NB4 (cell line): Measurements from ENCODE around the gene HCFC2.
"Not testable (repeated sequence)": the region's sequence is repeated elsewhere in the genome, so short reads cannot be mapped to it uniquely, and the experiment has no call there.

Source experiments
- DNase-seq: peaks from one replicate; pipeline ENCODE4 v3.0.0; 2010; ENCODE audit warnings: low read depth
- H3K4me3 ChIP-seq: one replicate; pipeline ENCODE4 v1.5.1; 2011; ENCODE audit warnings: mild to moderate bottlenecking, low read depth, low read length, moderate library complexity
- CTCF ChIP-seq: IDR thresholded peaks from one replicate; pipeline ENCODE4 v1.5.1; 2012; ENCODE audit warnings: low read depth, low read length
- MAX ChIP-seq: IDR thresholded peaks from 2 replicates; pipeline ENCODE4 v1.6.1; 2011; ENCODE audit warnings: low read depth, low read length
- MYC ChIP-seq: IDR thresholded peaks from 2 replicates; pipeline ENCODE4 v1.6.1; 2011; ENCODE audit warnings: low read depth, low read length
- POLR2A ChIP-seq: IDR thresholded peaks from 2 replicates; pipeline ENCODE4 v1.6.1; 2011; ENCODE audit warnings: mild to moderate bottlenecking; ENCODE audit not compliant: insufficient read length; ENCODE audit errors: extremely low read depth

The HCFC2 gene

GRCh38 chr12:104026841-104027599, 37.3 kb upstream of the HCFC2 start:
- no peak overlapping the region for H3K4me3 ChIP-seq
- TF ChIP-seq MAX (no peak), POLR2A (no peak), CTCF (no peak), MYC (no peak)
- no peak for DNase-seq

DNA sequence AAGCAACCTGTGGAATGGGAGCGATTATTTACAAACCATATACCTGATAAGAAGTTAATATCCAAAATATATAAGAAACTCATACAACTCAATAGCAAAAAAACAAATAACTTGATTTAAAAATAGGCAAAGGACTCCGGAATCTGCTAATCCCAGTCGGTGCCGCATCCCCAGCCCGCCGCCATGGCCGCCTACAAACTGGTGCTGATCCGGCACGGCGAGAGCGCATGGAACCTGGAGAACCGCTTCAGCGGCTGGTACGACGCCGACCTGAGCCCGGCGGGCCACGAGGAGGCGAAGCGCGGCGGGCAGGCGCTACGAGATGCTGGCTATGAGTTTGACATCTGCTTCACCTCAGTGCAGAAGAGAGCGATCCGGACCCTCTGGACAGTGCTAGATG, 33.7 kb upstream of the HCFC2 start:
- not testable (repeated sequence) for DNase-seq, H3K4me3 ChIP-seq

- not testable (repeated sequence) for H3K4me3 ChIP-seq, DNase-seq
These were observed 28.2 kb upstream of the HCFC2 start for GRCh38 chr12:104036143-104036542.

DNA sequence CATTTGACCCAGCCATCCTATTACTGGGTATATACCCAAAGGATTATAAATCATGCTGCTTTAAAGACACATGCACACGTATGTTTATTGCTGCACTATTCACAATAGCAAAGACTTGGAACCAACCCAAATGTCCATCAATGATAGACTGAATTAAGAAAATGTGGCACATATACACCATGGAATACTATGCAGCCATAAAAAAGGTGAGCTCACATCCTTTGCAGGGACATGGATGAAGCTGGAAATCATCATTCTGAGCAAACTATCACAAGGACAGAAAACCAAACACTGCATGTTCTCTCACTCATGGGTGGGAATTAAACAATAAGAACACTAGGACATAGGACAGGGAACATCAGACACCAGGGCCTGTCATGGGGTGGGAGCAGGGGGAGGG, 24.6 kb upstream of the HCFC2 start:
- DNase-seq, H3K4me3 ChIP-seq: not testable (repeated sequence)

DNA sequence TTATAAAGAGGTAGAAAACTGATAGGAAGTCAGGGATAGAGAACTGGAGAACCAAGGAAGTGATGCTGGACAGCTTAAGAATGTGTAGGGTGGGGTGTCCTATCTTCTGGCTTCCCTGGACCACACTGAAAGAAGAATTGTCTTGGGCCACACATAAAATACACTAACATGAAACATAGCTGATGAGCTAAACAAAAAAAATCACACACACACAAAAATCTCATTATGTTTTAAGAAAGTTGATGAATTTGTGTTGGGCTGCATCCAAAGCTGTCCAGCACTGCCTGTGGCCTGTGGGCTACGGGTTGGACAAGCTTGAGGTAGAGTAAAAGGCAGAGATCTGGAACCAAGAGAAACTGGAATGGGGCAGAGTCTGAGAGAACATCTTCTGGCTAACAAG, 21.8 kb upstream of the HCFC2 start:
- H3K4me3 ChIP-seq = no peak overlapping the region
- TF ChIP-seq CTCF = no peak
- TF ChIP-seq POLR2A = no peak
- TF ChIP-seq MYC = no peak
- TF ChIP-seq MAX = no peak
- no peak for DNase-seq

- no peak for TF ChIP-seq MYC
- H3K4me3 ChIP-seq = no peak overlapping the region
- DNase-seq = no peak
These were observed 20.2 kb upstream of the HCFC2 start for GRCh38 chr12:104044158-104044557.

DNA sequence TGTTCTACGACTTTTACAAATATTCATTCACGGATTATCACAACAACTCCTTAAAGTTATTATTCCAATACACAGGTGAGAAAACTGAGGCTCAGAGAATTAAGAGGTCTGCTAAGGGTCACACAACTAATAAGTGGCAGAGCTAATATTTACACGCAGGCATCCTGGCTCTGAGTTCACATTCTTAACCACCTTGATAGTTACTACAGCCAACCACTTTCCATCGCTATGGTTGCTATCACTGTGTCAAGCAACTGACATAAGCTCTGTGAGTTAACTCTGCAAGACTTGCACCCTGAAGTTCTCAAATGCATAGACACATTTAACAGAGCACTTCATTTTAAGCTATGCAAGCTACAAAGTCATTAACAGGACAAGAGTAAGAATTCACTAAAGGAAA, 18.0 kb upstream of the HCFC2 start:
- H3K4me3 ChIP-seq = no peak overlapping the region
- DNase-seq = no peak
- TF ChIP-seq MAX (no peak), MYC (no peak), POLR2A (no peak), CTCF (no peak)

DNA sequence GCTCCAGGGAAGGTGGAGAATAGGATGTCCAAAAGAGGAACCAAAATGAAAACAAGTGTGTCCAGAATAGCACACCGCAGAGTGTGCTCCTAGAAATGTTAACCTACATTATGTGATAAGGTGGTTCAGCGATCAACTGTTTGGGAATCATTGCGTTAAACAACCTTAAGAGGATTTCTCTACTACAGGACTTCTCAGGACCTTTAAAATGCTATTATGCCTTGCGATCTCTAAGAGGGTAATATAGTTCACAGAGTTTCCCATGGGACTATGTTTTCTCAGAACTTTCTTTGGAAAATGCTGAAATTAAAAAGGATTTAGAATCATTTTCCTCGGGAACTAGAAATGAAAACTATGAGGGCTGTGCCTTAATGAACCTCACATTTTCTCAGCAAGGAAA, 16.2 kb upstream of the HCFC2 start:
- no peak overlapping the region for H3K4me3 ChIP-seq
- TF ChIP-seq MYC (no peak), POLR2A (no peak), MAX (no peak), CTCF (no peak)
- no peak for DNase-seq
